ENCODE data around the gene PGBD2.
A peak's percentile ranks its signal among the peaks of the same experiment; 100 is the strongest.

Gene PGBD2
- long read RNA-seq, transcript PGBD2-201 (3 exons, 2,136 nt) = major isoform, 27 of 31 reads
- long read RNA-seq, partial matches to known transcripts = 2 of 31 reads
- long read RNA-seq, other reads (novel, unspliced or antisense) = 2 of 31 reads

GRCh38 chr1:248906009-248906752 is at the start of gene PGBD2:
Gene PGBD2 (plus strand): TSS chr1:248906235. CDS start chr1:248913863, 7,628 bp downstream.
- TF ChIP-seq GABPA (IDR thresholded peaks at IDR 0.05; ENCODE audit: low read depth) (no peak), REST (IDR thresholded peaks at IDR 0.05; ENCODE audit: insufficient replicate concordance, low read depth) (peak; percentile 41), SPI1 (IDR thresholded peaks at IDR 0.05; ENCODE audit: borderline replicate concordance, low read depth) (no peak), CTCF (IDR thresholded peaks at IDR 0.05; ENCODE audit: insufficient read depth, low read length) (peak; percentile 63), POLR2AphosphoS5 (IDR thresholded peaks at IDR 0.05; ENCODE audit: low read depth) (peak; percentile 85)
- DNase-seq (ENCODE audit: low read depth in 1 of 2, low spot score in 1 of 2) = peak; percentile 85 to 94
- Histone ChIP-seq H3K27me3 (ENCODE audit: insufficient read depth, poor library complexity, severe bottlenecking) (no peaks in the 10 kb centered on the region), H3K27ac (replicated peaks) (peak within 1 kb of the TSS; percentile 86), H3K4me3 (replicated peaks; ENCODE audit: insufficient read depth, low read length) (peak within 1 kb of the TSS; percentile 70)

GRCh38 chr1:248857201-248857600 is 48.8 kb upstream of the PGBD2 start:
- Histone ChIP-seq H3K27me3 (ENCODE audit: insufficient read depth, poor library complexity, severe bottlenecking) (no peaks in the 10 kb centered on the region), H3K27ac (replicated peaks) (peak overlapping the region; percentile 90; the same call in 1 of the 2 replicates), H3K4me3 (replicated peaks; ENCODE audit: insufficient read depth, low read length) (peak overlapping the region; percentile 55)
- DNase-seq (ENCODE audit: low read depth in 1 of 2, low spot score in 1 of 2) = no peak
- TF ChIP-seq REST (IDR thresholded peaks at IDR 0.05; ENCODE audit: insufficient replicate concordance, low read depth) (no peak), CTCF (IDR thresholded peaks at IDR 0.05; ENCODE audit: insufficient read depth, low read length) (no peak), POLR2AphosphoS5 (IDR thresholded peaks at IDR 0.05; ENCODE audit: low read depth) (no peak), GABPA (IDR thresholded peaks at IDR 0.05; ENCODE audit: low read depth) (no peak), SPI1 (IDR thresholded peaks at IDR 0.05; ENCODE audit: borderline replicate concordance, low read depth) (no peak)

- H3K27me3 ChIP-seq (ENCODE audit: insufficient read depth, poor library complexity, severe bottlenecking) = no peaks in the 10 kb centered on the region
- TF ChIP-seq CTCF (IDR thresholded peaks at IDR 0.05; ENCODE audit: insufficient read depth, low read length) (no peak), REST (IDR thresholded peaks at IDR 0.05; ENCODE audit: insufficient replicate concordance, low read depth) (no peak), SPI1 (IDR thresholded peaks at IDR 0.05; ENCODE audit: borderline replicate concordance, low read depth) (no peak), POLR2AphosphoS5 (IDR thresholded peaks at IDR 0.05; ENCODE audit: low read depth) (no peak), GABPA (IDR thresholded peaks at IDR 0.05; ENCODE audit: low read depth) (no peak)
- H3K27ac ChIP-seq (replicated peaks) = peak overlapping the region; percentile 90
- DNase-seq (ENCODE audit: low read depth in 1 of 2, low spot score in 1 of 2) = no peak
- peak overlapping the region; percentile 55 for H3K4me3 ChIP-seq (replicated peaks; ENCODE audit: insufficient read depth, low read length)
These were observed 48.3 kb upstream of the PGBD2 start for GRCh38 chr1:248857749-248858095.

Measured in HL-60 (cell line).